Fibroblast of lung (primary cell): Measurements from ENCODE around the gene ASIC4.

ENCODE experiments used
- CTCF ChIP-seq, 2 donors: IDR thresholded peaks in 1 of 2; conservative IDR thresholded peaks in 1 of 2; 1 replicate in 1 of 2; 2 replicates in 1 of 2; pipeline ENCODE4 v1.5.1; 2011 to 2012; ENCODE audit warnings: low read length in 2 of 2, control low read depth in 1 of 2, inconsistent platforms in 1 of 2, low read depth in 1 of 2, mild to moderate bottlenecking in 1 of 2
- EZH2 ChIP-seq: IDR thresholded peaks from 2 replicates; pipeline ENCODE4 v1.5.1; 2012; ENCODE audit warnings: low read length, control low read depth, mild to moderate bottlenecking; ENCODE audit errors: missing control alignments

GRCh38 chr2:219508444-219508734 is 5.9 kb upstream of the ASIC4 start:
- TF ChIP-seq CTCF (conservative IDR thresholded peaks at IDR 0.05 in 1 of 2, IDR thresholded peaks at IDR 0.05 in 1 of 2; ENCODE audit: low read depth in 1 of 2, low read length in 2 of 2) (no peak), EZH2 (no peak)
